PFSK-1 (cell line): ENCODE results near the gene ZCCHC17.

ENCODE experiments used
- FOXP2 ChIP-seq: optimal IDR thresholded peaks from 2 replicates; pipeline ENCODE3; 2011; ENCODE audit warnings: borderline replicate concordance, control low read depth, inconsistent platforms; ENCODE audit not compliant: insufficient read depth; ENCODE audit errors: extremely low read length, extremely low read depth
- POLR2AphosphoS5 ChIP-seq: IDR thresholded peaks from 2 replicates; pipeline ENCODE4 v1.6.1; 2012; ENCODE audit warnings: low read depth, mild to moderate bottlenecking, control low read depth, low read length, moderate library complexity
- SIN3A ChIP-seq: IDR thresholded peaks from 2 replicates; pipeline ENCODE4 v1.6.1; 2012; ENCODE audit warnings: mild to moderate bottlenecking, low read length, moderate library complexity, borderline replicate concordance; ENCODE audit not compliant: insufficient read depth
- TAF1 ChIP-seq: IDR thresholded peaks from 2 replicates; pipeline ENCODE4 v1.6.1; 2012; ENCODE audit warnings: low read length, control low read depth, borderline replicate concordance; ENCODE audit not compliant: insufficient read depth
- TF ChIP-seq, protein P1 (sequence below), 2 experiments: IDR thresholded peaks; 2 replicates each; pipeline versions ENCODE4 v1.6.1 to v1.8.0; 2011 to 2012; ENCODE audit warnings: low read depth in 2 of 2, low read length in 2 of 2, control low read depth in 1 of 2, inconsistent platforms in 1 of 2, mild to moderate bottlenecking in 1 of 2, moderate library complexity in 1 of 2; ENCODE audit not compliant: insufficient read depth in 1 of 2

Gene ZCCHC17

DNA sequence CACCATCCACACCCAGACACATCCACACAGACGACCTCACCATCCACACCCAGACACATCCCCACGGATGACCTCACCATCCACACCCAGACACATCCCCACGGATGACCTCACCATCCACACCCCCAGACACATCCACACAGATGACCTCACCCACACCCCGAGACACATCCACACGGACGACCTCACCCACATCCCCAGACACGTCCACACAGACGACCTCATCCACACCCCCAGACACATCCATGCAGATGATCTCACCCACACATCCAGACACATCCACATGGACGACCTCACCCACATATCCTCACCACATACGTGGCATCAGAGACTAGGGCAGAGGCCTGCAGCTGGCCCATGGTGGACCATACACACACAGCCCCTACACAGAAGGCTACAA lies 90.8 kb downstream of the ZCCHC17 start:
- TF ChIP-seq, protein P1, sequence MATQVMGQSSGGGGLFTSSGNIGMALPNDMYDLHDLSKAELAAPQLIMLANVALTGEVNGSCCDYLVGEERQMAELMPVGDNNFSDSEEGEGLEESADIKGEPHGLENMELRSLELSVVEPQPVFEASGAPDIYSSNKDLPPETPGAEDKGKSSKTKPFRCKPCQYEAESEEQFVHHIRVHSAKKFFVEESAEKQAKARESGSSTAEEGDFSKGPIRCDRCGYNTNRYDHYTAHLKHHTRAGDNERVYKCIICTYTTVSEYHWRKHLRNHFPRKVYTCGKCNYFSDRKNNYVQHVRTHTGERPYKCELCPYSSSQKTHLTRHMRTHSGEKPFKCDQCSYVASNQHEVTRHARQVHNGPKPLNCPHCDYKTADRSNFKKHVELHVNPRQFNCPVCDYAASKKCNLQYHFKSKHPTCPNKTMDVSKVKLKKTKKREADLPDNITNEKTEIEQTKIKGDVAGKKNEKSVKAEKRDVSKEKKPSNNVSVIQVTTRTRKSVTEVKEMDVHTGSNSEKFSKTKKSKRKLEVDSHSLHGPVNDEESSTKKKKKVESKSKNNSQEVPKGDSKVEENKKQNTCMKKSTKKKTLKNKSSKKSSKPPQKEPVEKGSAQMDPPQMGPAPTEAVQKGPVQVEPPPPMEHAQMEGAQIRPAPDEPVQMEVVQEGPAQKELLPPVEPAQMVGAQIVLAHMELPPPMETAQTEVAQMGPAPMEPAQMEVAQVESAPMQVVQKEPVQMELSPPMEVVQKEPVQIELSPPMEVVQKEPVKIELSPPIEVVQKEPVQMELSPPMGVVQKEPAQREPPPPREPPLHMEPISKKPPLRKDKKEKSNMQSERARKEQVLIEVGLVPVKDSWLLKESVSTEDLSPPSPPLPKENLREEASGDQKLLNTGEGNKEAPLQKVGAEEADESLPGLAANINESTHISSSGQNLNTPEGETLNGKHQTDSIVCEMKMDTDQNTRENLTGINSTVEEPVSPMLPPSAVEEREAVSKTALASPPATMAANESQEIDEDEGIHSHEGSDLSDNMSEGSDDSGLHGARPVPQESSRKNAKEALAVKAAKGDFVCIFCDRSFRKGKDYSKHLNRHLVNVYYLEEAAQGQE (IDR thresholded peaks at IDR 0.05; ENCODE audit: insufficient read depth in 1 of 2, low read depth in 2 of 2, low read length in 2 of 2), result no peak
- no peak for TF ChIP-seq POLR2AphosphoS5
- no peak for TF ChIP-seq SIN3A
- no peak for TF ChIP-seq TAF1
- no peak for TF ChIP-seq FOXP2

DNA sequence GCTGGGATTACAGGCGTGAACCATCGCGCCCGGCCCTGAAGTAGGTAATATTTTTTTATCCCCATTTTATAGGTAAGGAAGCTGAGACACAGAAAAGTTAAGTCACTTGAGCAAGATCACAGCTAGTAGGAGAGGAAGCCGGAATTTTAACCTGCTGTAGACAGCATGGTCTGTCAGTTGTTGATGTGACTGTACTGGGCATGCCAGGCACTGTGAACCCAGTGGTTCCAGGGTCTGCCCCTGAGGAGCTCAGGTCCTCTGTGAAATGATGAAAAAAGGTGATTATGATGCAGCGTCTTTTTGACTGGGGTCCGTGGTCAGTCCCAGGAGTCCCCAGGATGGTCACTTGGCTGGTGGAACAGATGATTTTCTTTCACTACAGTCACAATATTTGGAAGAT lies 92.8 kb downstream of the ZCCHC17 start:
- TF ChIP-seq FOXP2, result no peak
- TF ChIP-seq SIN3A, result no peak
- TF ChIP-seq POLR2AphosphoS5, result no peak
- TF ChIP-seq, protein P1 (IDR thresholded peaks at IDR 0.05; ENCODE audit: insufficient read depth in 1 of 2, low read depth in 2 of 2, low read length in 2 of 2), result no peak
- TF ChIP-seq TAF1, result no peak

DNA sequence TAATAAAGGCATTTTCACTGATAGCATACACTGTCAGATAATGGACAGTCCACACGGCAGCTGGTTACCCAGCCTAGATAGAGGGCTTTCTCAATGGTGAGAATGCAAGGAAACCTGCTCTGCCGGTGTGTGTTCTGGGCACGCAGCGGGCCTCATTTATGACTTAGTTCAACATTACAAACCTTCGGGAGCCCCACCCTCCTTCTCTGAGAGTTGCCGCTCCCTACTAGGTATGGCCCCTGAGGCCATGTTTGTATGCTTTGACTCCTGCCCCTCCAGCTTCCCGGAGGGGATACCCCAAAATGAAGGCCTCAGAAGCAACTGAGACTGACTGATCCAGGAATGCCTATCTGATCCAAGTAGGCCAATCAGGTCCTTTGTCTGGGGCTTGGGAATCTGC lies 93.2 kb downstream of the ZCCHC17 start:
- TF ChIP-seq, protein P1 (IDR thresholded peaks at IDR 0.05; ENCODE audit: insufficient read depth in 1 of 2, low read depth in 2 of 2, low read length in 2 of 2), result no peak
- TF ChIP-seq FOXP2, result no peak
- TF ChIP-seq POLR2AphosphoS5, result no peak
- TF ChIP-seq SIN3A, result no peak
- TF ChIP-seq TAF1, result no peak

DNA sequence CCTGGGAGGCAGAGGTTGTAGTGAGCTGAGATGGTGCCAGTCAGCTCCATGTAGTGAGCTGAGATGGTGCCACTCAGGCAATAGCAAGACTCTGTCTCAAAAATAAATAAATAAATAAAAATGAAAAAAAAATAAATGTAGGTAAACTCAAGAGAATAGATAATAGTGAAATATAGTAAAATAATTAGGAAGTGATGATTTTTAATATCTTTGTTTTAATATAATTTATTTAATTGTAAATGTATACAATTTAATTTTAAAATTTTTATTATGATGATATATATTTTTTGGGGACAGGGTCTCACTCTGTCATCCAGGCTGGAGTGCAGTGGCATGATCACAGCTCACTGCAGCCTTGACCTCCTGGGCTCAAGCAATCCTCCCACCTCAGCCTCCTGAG lies 96.6 kb downstream of the ZCCHC17 start:
- TF ChIP-seq TAF1 (no peak), FOXP2 (no peak), SIN3A (no peak)
- TF ChIP-seq, protein P1 (IDR thresholded peaks at IDR 0.05; ENCODE audit: insufficient read depth in 1 of 2, low read depth in 2 of 2, low read length in 2 of 2), result no peak

DNA sequence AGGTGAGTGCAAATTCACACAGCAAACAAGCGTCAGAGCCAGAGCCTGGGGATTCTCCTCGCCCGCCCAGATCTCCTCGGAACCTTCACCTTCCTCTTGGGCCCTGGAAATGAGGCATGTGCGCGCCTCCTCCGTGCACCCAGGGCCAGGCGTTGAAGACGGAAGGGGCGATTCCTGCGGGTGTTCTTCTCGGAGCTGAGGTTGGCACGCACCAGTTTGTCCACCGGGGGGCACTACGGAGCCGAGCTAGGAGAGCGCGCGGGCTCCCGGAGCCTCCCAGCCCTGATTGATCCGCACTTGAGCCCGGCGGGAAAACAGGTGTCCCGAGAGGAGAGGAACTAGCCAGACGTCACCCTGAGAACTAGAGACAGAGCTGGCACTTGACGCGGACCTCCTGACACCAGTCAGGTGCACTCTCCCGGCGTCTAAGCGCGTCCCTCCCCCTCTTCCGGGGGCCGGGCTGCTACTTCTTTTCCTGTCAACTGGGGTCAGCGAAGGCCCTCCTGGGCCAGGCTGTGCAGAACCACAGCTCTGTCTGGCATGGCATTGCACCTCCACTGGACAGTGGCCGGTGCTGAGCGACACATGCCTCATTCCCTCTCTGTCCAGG lies 97.9 kb downstream of the ZCCHC17 start:
- TF ChIP-seq POLR2AphosphoS5 (no peak), FOXP2 (peak; percentile 7)
- TF ChIP-seq, protein P1 (IDR thresholded peaks at IDR 0.05; ENCODE audit: insufficient read depth in 1 of 2, low read depth in 2 of 2, low read length in 2 of 2), result 0 out of 4 replicates have a peak, but pooled peaks of 1 of the 2 experiments have one; percentile 54
